Measurements from ENCODE around the gene ACADSB. TPM values are rescaled to one million over a fixed set of nuclear protein-coding genes. Genes with fewer than 3 reads are reported as not detected.

Gene ACADSB
- total RNA-seq, 6 donors from 2014 or later, result 10.4 to 48.2 (median 30.2) TPM

GRCh38 chr10:122998360-122998917 lies 10.4 kb upstream of the ACADSB start:
- WGBS, 2 donors, result 88 to 90% methylated on average over 6 of the region's 6 CpGs
- no peak for DNase-seq
- Histone ChIP-seq H3K27me3 (no peaks in the 10 kb centered on the region), H3K4me3 (no peak overlapping the region), H3K36me3 (peaks cover 9 to 50% (median 19%) of the 10 kb centered on the region in 4 donors), H3K9me3 (no peaks in the 10 kb centered on the region), H3K4me1 (peaks cover 8 to 15% (median 10%) of the 10 kb centered on the region in 4 donors), H3K27ac (no peak overlapping the region)
- no peak for ATAC-seq (ENCODE audit: low FRiP score in 2 of 2)
- TF ChIP-seq POLR2AphosphoS5 (IDR thresholded peaks at IDR 0.05), result no peak
- TF ChIP-seq EP300 (IDR thresholded peaks at IDR 0.05), result no peak
- TF ChIP-seq CTCF (IDR thresholded peaks at IDR 0.05), result no peak
- no peak for TF ChIP-seq POLR2A (IDR thresholded peaks at IDR 0.05)

GRCh38 chr10:122998934-122999333 lies 9.9 kb upstream of the ACADSB start:
- WGBS, 2 donors, result 93 to 94% methylated on average over 3 of the region's 3 CpGs
- ATAC-seq (ENCODE audit: low FRiP score in 2 of 2) (no peak), DNase-seq (no peak)
- Histone ChIP-seq H3K27ac (no peak overlapping the region), H3K4me1 (peaks cover 8 to 15% (median 10%) of the 10 kb centered on the region in 4 donors), H3K4me3 (no peak overlapping the region), H3K36me3 (peaks cover 7 to 45% (median 16%) of the 10 kb centered on the region in 4 donors), H3K27me3 (no peaks in the 10 kb centered on the region), H3K9me3 (no peaks in the 10 kb centered on the region)
- TF ChIP-seq EP300 (IDR thresholded peaks at IDR 0.05) (no peak), CTCF (IDR thresholded peaks at IDR 0.05) (no peak), POLR2AphosphoS5 (IDR thresholded peaks at IDR 0.05) (no peak)

- no peak overlapping the region for H3K27ac ChIP-seq
- no peaks in the 10 kb centered on the region for H3K27me3 ChIP-seq
- DNase-seq, result no peak
- ATAC-seq (ENCODE audit: low FRiP score in 2 of 2), result no peak
- H3K4me3 ChIP-seq, result no peak overlapping the region
- peaks cover 8 to 15% (median 10%) of the 10 kb centered on the region in 4 donors for H3K4me1 ChIP-seq
- TF ChIP-seq EP300 (IDR thresholded peaks at IDR 0.05), result no peak
- TF ChIP-seq POLR2A (IDR thresholded peaks at IDR 0.05), result no peak
- TF ChIP-seq POLR2AphosphoS5 (IDR thresholded peaks at IDR 0.05), result no peak
- no peak for TF ChIP-seq CTCF (IDR thresholded peaks at IDR 0.05)
- H3K9me3 ChIP-seq, result no peaks in the 10 kb centered on the region
- peaks cover 3 to 41% (median 12%) of the 10 kb centered on the region in 4 donors for H3K36me3 ChIP-seq
- 47 to 63% methylated on average over 3 of the region's 3 CpGs for WGBS, 2 donors
These were observed 9.5 kb upstream of the ACADSB start for GRCh38 chr10:122999347-122999746.

- Histone ChIP-seq H3K4me3 (no peak overlapping the region), H3K9me3 (no peaks in the 10 kb centered on the region), H3K36me3 (peaks cover 0 to 33% (median 9%) of the 10 kb centered on the region in 4 donors), H3K27ac (no peak overlapping the region), H3K4me1 (peaks cover 8 to 15% (median 10%) of the 10 kb centered on the region in 4 donors), H3K27me3 (no peaks in the 10 kb centered on the region)
- 88 to 94% methylated on average over 3 of the region's 3 CpGs for WGBS, 2 donors
- DNase-seq (no peak), ATAC-seq (ENCODE audit: low FRiP score in 2 of 2) (no peak)
- TF ChIP-seq EP300 (IDR thresholded peaks at IDR 0.05) (no peak), POLR2A (IDR thresholded peaks at IDR 0.05) (no peak), POLR2AphosphoS5 (IDR thresholded peaks at IDR 0.05) (no peak), CTCF (IDR thresholded peaks at IDR 0.05) (no peak)
These were observed 8.7 kb upstream of the ACADSB start for GRCh38 chr10:123000155-123000554.

- H3K27ac ChIP-seq, result no peak overlapping the region
- peaks cover 8 to 21% (median 11%) of the 10 kb centered on the region in 4 donors for H3K4me1 ChIP-seq
- H3K36me3 ChIP-seq, result peaks cover 0 to 21% (median 4%) of the 10 kb centered on the region in 4 donors
- no peak for ATAC-seq (ENCODE audit: low FRiP score in 2 of 2)
- H3K27me3 ChIP-seq, result no peaks in the 10 kb centered on the region
- DNase-seq, result no peak
- WGBS, 2 donors, result 97 to 100% methylated on average over 2 of the region's 2 CpGs
- no peaks in the 10 kb centered on the region for H3K9me3 ChIP-seq
- no peak for TF ChIP-seq CTCF (IDR thresholded peaks at IDR 0.05)
- TF ChIP-seq EP300 (IDR thresholded peaks at IDR 0.05), result no peak
- no peak for TF ChIP-seq POLR2A (IDR thresholded peaks at IDR 0.05)
- TF ChIP-seq POLR2AphosphoS5 (IDR thresholded peaks at IDR 0.05), result no peak
- H3K4me3 ChIP-seq, result no peak overlapping the region
These were observed 7.4 kb upstream of the ACADSB start for GRCh38 chr10:123001370-123001769.
